ENCODE measurements around the gene PNPLA5.
"Not testable (repeated sequence)": the region's sequence is repeated elsewhere in the genome, so short reads cannot be mapped to it uniquely, and the experiment has no call there.

Gene PNPLA5

DNA sequence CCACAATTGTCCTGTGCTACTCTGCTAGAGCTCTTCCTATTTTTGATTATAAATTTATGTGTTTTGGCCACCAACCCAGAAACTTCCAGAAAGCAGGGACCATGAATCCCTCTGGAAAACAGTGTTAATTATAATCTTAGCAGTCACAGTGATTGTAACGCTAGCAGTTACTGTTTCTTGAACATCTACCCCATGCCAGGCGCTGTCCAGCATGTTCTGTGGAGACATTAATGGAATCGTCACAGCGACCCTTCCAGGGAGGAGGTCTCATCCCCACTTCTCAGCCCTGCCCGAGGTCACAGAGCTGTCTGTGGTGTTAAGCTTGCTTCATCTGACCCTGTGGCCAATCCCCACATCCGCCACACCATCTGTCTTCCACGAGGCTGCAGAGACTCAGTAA lies 13.9 kb upstream of the PNPLA5 start:
- no peak overlapping the region for H3K4me3 Mint-ChIP-seq
- H3K27me3 Mint-ChIP-seq (ENCODE audit: low read depth): peaks cover 41% of the 10 kb centered on the region
- no peak overlapping the region for H3K27ac Mint-ChIP-seq
- peaks cover 9% of the 10 kb centered on the region for H3K4me1 Mint-ChIP-seq
- TF ChIP-seq, protein P1, sequence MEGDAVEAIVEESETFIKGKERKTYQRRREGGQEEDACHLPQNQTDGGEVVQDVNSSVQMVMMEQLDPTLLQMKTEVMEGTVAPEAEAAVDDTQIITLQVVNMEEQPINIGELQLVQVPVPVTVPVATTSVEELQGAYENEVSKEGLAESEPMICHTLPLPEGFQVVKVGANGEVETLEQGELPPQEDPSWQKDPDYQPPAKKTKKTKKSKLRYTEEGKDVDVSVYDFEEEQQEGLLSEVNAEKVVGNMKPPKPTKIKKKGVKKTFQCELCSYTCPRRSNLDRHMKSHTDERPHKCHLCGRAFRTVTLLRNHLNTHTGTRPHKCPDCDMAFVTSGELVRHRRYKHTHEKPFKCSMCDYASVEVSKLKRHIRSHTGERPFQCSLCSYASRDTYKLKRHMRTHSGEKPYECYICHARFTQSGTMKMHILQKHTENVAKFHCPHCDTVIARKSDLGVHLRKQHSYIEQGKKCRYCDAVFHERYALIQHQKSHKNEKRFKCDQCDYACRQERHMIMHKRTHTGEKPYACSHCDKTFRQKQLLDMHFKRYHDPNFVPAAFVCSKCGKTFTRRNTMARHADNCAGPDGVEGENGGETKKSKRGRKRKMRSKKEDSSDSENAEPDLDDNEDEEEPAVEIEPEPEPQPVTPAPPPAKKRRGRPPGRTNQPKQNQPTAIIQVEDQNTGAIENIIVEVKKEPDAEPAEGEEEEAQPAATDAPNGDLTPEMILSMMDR (IDR thresholded peaks at IDR 0.05; ENCODE audit: unreplicated experiment in 3 of 3): no peak
- no peaks in the 10 kb centered on the region for H3K36me3 Mint-ChIP-seq (ENCODE audit: low read depth)
- H3K9me3 Mint-ChIP-seq: no peaks in the 10 kb centered on the region

DNA sequence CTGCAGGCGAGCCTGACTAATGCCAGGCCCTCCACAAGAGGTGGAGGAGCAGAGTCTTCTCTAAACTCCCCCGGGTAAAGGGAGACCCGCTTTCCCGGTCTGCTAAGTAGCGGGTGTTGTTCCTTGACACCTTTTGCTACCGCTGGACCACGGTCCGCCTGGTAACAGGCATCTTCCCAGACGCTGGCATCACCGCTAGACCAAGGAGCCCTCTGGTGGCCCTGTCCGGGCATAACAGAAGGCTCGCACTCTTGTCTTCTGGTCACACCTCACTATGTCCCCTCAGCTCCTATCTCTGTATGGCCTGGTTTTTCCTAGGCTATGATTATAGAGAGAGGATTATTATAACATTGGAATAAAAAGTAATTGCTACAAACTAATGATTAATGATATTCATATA lies 12.6 kb upstream of the PNPLA5 start:
- not testable (repeated sequence) for H3K4me1 Mint-ChIP-seq; H3K9me3 Mint-ChIP-seq; H3K27ac Mint-ChIP-seq; H3K4me3 Mint-ChIP-seq; H3K36me3 Mint-ChIP-seq (ENCODE audit: low read depth)
- TF ChIP-seq, protein P1 (IDR thresholded peaks at IDR 0.05; ENCODE audit: unreplicated experiment in 3 of 3): peak; percentile 23 to 36 (median 27)
- peaks cover 41% of the 10 kb centered on the region for H3K27me3 Mint-ChIP-seq (ENCODE audit: low read depth)

DNA sequence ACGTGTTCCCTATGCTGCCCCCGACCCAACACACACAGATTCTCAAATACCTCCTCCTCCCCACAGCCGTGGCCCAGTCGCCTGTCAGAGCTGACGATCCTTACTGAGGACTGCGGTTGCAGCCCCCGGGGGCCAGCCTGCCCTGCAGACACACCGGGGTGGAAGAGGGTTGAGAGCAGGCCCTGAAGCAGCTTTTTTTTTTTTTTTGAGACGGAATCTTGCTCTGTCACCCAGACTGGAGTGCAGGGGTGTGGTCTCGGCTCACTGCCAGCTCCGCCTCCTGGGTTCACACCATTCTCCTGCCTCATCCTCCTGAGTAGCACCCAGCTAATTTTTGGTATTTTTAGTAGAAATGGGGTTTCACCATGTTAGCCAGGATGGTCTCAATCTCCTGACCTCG lies 11.2 kb upstream of the PNPLA5 start:
- H3K4me3 Mint-ChIP-seq; H3K36me3 Mint-ChIP-seq (ENCODE audit: low read depth); H3K4me1 Mint-ChIP-seq; H3K27ac Mint-ChIP-seq; H3K9me3 Mint-ChIP-seq: not testable (repeated sequence)
- peaks cover 40% of the 10 kb centered on the region for H3K27me3 Mint-ChIP-seq (ENCODE audit: low read depth)

DNA sequence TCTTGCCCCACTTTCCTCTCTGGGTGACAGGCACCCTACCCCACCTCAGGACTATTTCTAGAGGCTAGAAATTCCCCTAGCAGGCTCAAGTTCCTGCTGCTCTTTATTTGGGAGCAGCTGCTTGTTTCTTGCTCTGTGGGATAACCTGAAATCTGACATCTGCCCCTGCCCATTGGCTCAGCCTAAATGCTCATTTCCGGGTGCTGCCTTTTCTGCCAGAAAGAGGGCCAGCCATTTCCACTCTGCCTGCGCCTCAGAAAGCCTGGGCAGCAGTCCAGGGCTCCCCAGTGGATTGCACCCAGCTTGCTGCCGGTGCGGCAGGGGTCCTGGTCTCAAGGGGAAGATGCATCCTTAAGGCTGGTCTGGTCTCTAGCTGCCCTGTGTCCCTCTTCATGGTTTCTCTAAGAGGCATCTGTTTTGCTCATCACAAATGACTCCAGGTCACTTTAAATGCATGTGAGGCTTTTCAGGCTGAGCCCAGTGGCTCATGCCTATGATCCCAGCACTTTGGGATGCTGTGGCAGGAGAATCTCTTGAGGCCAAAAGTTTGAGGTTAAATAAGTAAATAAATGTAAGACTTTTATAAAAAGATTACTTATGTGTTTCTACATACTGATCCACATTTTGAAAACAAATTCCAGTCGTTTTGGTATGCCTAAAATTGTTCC lies 10.3 kb upstream of the PNPLA5 start:
- Mint-ChIP-seq H3K27me3 (ENCODE audit: low read depth) (peaks cover 36% of the 10 kb centered on the region), H3K4me1 (peaks cover 9% of the 10 kb centered on the region), H3K36me3 (ENCODE audit: low read depth) (no peaks in the 10 kb centered on the region), H3K9me3 (no peaks in the 10 kb centered on the region), H3K4me3 (no peak overlapping the region), H3K27ac (no peak overlapping the region)
- TF ChIP-seq, protein P1 (IDR thresholded peaks at IDR 0.05; ENCODE audit: unreplicated experiment in 3 of 3): no peak

DNA sequence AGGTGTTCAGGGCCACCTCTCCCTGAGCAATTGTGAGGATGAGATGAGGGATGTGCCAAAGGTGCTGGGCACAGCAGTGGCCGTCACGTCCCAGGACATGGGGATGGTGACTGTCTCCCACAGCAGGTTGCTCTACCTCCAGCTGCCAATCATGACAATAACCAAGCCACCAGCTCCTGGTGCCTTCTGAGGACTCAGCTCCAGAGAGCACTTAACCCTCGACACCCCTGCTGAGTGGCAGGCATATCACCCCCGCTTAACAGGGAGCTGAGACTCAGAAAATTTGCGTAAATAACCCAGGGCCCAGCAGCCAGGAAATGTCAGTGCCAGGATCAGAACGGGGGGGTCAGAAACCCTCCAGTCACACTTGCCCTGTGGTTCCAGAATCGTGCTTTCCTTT lies 8.4 kb upstream of the PNPLA5 start:
- peaks cover 9% of the 10 kb centered on the region for H3K4me1 Mint-ChIP-seq
- no peak overlapping the region for H3K27ac Mint-ChIP-seq
- no peaks in the 10 kb centered on the region for H3K36me3 Mint-ChIP-seq (ENCODE audit: low read depth)
- H3K4me3 Mint-ChIP-seq: no peak overlapping the region
- TF ChIP-seq, protein P1 (IDR thresholded peaks at IDR 0.05; ENCODE audit: unreplicated experiment in 3 of 3): no peak
- H3K27me3 Mint-ChIP-seq (ENCODE audit: low read depth): peaks cover 47% of the 10 kb centered on the region
- H3K9me3 Mint-ChIP-seq: no peaks in the 10 kb centered on the region

DNA sequence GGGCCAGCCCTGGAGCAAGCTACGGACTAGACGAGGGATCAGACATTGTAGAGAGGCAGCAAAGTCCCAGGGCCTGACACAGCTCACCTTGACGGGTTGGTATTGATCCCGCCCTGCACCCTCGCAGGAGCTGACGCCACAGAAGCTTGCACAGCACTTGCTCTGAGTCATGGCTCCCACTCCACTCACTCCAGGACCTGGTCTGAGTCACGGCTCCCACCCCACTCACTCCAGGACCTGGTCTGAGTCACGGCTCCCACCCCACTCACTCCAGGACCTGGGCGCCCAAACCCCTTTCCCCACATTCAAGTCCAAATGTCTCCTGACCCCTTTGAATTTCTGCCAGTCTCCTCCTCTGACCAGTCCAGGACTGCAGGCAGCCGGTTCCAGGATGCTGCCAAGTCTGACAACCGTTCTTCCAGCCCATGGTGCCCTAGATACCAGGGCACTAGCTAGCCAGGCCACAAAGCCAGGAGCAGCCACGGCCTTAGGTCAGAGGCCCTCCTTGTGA lies 6.0 kb upstream of the PNPLA5 start:
- TF ChIP-seq, protein P1 (IDR thresholded peaks at IDR 0.05; ENCODE audit: unreplicated experiment in 3 of 3): no peak
- H3K36me3 Mint-ChIP-seq (ENCODE audit: low read depth): no peaks in the 10 kb centered on the region
- peaks cover 9% of the 10 kb centered on the region for H3K4me1 Mint-ChIP-seq
- H3K27me3 Mint-ChIP-seq (ENCODE audit: low read depth): peaks cover 66% of the 10 kb centered on the region
- no peak overlapping the region for H3K27ac Mint-ChIP-seq
- H3K9me3 Mint-ChIP-seq: no peaks in the 10 kb centered on the region
- no peak overlapping the region for H3K4me3 Mint-ChIP-seq

All from nephron (organoid).